HG03103 (cell line): ENCODE data around the gene EMILIN2.
"Not testable (repeated sequence)": the region's sequence is repeated elsewhere in the genome, so short reads cannot be mapped to it uniquely, and the experiment has no call there.

Source experiments
- ATAC-seq: cut with Tn5 transposase; IDR thresholded peaks from one replicate; pipeline ENCODE4 v1.9.1; 2021; ENCODE audit warnings: low read depth; ENCODE audit not compliant: unreplicated experiment

Gene EMILIN2

DNA sequence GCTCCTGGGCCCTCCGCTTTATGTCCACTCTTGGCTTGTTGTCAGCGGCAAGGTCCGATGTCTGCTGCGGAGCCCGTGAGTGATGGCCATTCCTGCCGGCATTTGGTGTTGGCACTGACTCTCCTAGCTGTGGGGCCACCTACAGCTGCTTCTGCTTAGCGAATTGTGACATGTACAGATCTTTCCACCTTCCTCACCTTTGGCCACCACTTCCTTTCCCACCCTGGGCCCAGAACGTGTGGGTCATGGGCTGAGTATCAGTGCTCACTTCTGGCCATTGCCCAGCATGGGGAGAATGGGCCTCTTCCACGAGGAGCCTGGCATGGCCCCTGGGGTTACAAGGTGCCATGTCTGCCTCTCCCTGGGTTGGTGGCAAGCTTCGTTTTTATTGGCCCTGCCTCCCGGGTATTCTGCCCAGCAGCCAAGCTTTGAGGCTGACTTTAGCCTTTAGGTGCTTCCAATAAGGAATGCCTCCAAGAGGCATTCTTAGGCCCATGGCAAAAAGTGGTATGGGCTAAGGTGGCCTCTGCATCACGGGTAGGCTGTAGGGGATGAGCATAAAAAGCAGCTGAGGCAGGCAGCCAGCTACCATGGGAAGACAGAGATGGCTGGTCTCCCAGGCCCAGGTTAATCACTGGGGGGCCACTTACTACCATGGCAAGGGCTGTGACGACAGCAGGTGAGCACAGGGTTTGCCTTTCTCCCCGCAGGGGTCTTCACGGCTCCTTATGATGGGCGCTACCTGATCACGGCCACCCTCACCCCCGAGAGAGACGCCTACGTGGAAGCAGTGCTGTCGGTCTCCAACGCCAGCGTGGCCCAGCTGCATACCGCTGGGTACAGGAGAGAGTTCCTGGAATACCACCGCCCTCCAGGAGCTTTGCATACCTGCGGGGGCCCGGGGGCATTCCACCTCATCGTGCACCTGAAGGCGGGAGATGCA is 65.8 kb downstream of the EMILIN2 start:
- no peak for ATAC-seq

DNA sequence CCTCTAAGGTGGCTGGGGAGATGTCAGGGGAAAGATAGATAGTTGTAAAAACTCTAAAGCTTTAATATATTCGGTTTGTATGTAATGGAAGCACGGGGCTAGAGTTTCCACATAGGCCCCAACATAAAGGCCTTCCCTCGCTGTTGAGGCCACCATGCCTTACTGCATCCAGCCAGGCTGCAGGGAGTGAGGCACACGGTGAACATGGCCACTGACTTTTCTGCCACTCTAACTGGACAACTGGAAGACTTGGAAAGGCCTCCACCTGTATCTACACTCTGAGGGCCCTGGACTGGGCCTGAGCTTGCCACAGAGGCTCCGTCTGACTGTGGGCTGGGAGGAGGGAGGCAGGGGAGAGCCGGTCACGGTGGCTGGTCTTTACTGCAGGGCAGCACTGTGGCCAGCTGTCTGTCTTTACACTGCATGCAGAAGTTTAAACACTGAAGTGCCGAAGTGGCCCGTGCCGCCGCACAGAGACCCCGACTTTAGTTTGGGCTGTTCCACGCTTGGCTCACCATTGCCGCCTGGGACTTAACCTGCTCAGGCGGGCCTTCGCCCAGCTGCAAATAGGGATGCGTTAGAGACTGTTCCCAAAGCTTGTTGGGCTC is 66.7 kb downstream of the EMILIN2 start:
- no peak for ATAC-seq

DNA sequence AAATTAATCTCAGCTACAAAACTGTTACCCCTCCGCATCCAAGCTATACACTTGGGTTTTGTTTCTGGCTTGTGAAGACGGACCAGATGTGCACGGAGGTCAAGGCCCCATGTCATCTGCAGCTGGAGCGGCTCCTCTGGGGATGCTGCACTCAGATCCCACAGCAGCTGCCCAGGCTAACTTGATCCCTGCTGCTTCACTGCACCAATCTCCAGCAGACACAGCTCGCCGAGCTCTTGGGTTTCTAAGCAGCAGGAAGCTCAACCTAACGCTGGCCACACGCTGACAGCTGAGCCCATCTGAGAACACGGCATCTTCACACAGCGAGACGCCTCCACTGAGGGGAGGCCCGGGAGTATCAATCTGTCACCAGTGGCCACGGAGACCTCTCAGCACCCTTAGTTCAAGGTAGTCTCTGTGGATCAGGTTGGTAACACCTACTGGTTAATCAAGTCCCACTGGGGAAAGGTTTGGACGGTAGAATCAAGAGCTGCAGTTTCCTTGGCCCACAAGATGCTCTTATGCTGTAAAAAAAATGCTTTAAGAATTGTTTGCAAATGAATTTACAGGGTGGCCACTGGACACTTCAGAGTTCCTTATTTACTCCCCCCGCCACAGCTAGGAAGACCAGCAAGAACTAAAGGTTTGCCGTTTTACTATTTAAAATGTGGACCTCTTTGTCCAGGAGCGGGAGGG is 67.5 kb downstream of the EMILIN2 start:
- no peak for ATAC-seq

DNA sequence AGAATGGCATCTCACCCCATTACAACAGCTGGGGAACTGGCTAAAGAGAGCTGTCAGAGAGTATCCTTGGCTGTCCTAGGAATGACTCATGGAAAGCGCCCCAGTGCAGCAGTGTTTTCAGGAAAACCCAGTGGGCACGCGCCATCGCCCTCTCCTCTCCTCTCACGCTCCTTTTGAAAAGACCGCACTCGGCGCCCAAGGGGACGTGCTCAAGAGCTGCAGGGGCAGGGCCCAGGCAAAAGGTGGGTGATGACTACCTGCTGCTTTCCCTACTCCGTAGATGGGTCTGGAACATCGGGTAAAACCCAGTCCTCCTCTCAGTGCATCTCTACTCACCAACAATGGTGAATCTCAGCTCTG is 68.1 kb downstream of the EMILIN2 start:
- no peak for ATAC-seq

DNA sequence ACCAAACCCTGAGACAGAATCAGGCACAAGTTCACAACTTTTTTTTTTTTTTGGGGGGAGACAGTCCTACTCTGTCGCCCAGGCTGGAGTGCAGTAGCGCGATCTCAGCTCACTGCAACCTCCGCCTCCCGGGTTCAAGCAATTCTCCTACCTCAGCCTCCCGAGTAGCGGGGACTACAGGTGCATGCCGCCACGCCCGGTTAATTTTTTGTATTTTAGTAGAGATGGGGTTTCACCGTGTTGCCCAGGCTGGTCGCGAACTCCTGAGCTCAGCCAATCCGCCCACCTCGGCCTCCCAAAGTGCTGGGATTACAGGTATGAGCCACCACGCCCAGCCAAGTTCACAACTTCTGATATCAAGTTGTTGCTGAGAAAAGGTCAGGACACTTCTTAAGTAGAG is 68.7 kb downstream of the EMILIN2 start:
- ATAC-seq: not testable (repeated sequence)

DNA sequence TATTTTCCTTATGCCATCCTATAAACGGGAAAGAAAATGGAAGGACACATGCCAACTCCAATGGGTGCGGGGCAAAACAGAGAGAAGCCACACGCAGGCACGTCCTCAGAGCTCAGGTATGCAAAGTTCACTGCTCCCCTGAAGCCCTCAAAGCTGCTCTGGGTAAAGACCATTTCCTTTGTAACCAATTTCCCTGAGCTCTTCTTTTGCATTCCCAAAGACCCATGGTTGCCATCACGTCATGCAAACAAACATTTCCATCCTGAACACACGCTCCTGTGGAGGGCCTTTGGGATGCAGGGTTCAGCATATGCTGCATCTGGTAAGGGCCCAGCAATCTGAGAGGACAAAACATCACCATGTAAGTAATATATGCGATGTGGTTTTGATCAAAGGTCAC is 69.4 kb downstream of the EMILIN2 start:
- ATAC-seq: no peak

DNA sequence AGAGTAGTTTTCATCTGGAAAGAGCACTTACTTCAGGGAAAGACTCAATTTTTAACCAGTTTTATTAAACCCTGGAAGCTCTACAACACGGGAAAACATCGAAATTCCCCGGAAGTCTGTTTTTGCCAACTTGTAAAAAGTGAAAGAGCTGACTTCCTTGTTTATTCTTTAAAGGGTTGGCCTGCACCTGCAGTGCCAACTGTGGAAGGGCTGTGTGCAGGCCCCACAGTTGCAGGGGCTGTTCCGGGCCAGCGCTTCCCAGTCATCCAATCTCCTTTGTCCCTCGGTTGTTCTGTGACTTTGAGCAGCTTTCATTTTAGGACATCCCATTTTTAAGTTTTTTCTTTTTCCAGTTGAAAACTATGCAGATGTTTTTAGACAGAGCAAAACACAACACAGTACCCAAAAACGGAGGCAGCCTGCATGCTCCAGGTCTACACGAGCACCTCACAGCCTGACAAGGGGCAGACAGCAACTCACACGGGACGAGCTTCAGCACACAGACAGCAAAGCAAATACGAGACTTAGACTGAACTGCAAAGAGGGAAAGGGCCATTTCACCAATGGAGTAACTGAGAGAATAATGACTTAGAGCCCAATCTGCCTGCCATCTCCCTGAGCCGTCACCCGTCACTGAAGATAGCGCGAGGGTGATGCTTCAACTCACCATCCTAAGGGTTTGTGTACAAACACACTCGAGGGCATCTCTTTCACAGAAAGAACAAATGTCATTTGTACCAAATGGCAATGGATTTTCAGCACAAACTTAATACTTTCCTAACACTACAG is 70.6 kb downstream of the EMILIN2 start:
- ATAC-seq: no peak

DNA sequence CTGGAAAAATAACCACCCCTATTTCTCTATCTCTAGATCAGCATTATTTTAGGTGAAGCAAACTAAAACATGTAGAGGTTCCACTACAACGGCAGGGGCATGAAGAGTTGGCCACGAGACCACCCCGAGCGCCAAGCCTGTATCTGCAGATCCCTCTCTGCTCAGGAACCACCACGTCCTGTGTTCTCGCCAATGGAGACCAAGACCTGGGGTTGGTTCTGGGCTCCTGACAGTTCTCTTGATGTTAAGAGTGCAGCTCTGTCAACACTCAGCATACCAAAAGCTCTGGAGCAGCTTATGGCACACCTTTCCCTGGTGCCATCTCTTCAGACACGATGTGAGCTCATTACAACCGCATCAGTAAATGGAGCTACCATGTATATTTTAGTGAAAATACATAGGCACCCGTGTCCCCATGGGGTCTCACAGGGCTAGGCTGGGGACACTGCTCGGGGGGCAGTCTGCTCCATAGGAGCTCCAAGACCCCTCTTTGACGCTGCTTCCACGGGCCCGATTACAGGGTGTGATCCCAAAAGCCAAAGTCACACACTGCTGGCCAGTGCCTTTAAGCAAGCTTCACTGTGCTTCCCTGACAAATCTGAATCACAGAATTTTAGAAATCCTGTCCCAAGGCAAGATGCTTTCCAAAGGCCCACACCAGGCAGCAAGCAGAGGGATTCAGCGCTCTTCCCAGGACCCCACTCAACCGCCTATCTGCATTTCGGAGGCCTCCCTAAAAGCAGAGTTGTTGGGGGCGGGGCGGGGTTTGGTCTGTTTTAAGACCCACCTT is 72.2 kb downstream of the EMILIN2 start:
- ATAC-seq: no peak

DNA sequence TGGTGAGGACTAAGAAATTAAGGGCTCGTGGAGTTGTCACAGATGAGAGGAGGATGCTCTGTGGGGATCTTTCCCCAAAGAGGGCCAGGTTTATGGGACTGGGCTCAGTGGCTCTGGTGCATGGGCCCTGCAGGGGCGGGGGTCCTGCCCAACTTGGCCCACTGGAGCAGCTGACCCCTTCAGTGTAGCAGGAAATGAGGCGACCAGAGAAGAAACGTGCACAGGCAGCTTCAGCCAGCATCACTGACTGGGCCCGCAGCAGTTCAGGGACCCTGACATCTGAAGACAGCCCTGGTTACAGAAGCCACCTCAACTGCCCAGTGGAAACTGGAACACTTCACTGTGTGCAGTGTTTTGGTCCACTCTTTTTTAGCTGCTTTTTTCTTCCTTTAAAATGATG is 72.8 kb downstream of the EMILIN2 start:
- no peak for ATAC-seq

DNA sequence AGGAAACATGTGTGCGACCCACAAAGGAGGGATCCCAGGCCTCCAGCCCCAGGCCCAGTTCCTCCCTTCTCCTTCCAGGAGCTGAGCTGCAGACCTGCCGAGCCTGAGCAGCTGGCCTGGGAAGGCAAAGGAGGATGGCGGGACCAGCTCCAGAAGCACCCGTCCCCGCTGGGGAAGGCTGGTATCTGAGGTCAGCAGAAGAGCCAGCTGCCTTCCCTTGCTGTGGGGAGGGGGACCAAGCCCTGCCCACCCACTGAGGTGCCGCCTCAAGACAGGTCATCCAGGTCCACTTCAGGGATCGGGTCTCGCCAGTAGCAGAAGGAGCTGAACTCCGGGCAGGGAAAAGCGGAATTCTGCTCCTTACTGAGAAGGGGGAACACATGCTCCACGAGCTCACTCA is 73.2 kb downstream of the EMILIN2 start:
- ATAC-seq: no peak

DNA sequence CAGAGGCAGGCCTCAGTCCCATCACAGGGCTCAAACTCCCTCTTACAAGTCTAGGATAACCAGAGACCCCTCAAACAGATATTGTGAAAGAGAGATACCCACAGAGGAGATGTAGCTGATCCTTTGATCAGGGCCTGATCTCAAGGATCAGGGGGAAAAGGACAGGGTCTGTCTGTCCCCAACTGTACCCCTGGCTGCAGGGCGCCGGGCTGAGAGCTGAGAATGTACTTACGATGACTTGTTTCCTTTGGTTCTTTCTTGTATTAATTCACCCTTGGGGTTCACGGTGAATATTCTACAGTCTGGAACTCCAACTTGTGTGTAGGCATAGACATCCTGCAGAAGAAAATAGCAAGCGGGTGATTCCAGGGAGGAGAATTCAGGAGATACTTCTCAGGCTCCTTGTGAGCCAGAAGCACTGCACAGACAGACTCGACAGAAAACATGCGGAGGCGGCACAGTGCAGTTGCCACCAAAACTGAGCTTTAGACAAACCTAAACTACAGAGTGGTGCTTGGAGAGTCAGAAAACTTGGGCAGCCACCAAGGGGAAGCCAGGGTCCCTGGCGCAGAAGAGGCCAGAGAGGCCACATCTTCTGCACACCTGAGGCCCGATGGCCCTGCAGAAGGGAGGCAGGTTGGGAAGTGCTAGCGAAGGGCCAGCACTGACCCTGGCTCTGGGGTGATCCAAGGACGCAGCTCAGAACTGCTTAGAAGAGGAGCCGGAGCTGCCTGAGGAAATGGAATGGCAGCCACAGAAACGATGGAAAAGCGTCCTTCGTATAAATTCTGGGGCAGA is 73.9 kb downstream of the EMILIN2 start:
- no peak for ATAC-seq

DNA sequence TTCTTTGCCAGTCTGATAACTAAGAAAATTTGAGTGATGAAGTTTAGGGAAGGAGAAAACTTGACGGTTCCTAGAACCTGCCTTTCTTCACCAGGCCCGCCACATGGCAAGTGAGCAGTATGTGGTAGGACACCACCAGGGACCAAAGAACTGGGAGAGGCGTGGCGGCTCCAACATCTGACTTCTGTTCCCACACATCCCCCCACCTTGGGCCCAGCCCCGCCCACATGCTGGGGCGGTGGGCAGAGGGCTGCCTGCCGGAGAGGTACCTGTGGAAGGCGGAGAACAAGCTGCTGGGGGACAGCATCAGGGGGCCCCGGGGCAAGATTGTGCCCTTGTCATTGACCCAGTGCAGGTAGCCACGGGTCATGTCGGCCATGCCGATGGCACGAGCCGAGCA is 75.0 kb downstream of the EMILIN2 start:
- no peak for ATAC-seq

DNA sequence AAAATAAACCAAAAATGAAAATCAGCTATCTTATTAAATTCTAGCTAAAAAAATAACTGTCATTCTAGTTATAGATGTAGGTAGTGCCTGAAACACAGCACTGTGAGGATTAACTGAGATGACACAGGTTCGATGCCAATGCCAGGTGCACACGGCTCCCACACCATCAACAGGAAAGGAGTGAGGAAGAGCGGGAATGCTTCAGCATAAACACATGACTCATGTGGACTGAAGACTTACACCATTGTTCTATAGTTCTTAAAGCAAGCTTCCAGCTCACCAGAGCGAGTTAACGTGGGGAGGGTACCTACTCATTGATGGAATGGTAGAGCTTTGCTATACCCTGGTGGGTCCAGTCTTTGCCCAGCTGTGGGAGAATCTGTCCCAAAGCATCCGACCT is 76.7 kb downstream of the EMILIN2 start:
- ATAC-seq: no peak

DNA sequence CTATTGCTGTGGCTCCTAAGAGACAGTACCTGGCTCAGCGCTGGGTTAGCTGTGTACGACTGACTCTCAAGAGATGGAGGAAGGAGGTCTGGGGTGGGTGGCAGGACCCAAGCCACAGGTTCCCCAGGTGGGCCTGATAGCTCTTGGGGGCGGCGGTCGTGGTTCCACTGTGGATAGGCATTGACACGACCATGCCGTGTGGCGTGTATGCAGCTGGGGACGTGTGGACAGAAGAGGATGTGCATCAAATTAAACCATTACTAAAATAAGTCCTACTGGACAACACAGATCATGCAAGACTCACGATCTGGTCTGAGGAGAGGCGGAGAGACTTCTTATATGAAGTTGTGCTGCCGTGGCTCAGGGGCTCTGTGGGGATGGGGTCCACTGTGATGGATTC is 78.1 kb downstream of the EMILIN2 start:
- no peak for ATAC-seq

DNA sequence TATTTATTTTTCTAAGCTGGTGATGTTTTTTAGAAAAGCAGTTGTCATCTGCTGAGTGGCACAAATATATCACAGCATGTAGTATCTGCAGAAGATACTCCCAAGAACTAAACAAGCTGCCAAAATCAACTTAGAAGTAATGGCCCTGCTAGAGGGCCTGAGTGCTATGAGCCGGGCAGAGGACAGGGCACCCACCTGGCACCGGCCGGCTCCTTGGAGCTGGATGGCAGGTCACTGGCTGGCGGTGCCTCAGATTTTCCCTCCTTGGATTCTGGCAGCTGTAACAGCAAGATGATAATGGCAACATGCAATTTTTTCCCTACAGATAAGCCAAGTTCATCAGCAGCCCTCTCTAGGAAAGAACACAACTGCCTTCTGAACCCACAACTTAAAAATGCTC is 79.7 kb downstream of the EMILIN2 start:
- no peak for ATAC-seq

DNA sequence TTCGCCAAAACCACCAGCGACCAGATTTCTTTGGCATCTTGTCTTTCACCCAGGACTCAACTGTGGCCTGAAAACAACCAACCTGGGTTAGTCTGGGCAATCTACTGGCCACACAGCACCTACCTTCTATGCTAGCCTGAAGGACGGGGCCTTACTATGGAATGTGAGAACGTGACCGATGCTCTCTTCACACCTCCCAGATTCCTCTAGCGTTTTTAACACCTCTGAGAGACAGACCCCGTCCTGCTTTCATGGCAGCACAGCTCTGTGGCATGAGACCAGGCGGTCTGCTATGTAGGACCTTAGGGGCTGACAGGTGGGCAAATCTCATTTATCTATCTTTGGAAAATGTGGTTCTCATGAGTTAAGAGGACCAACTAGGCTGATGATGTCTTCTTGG is 80.9 kb downstream of the EMILIN2 start:
- ATAC-seq: no peak

DNA sequence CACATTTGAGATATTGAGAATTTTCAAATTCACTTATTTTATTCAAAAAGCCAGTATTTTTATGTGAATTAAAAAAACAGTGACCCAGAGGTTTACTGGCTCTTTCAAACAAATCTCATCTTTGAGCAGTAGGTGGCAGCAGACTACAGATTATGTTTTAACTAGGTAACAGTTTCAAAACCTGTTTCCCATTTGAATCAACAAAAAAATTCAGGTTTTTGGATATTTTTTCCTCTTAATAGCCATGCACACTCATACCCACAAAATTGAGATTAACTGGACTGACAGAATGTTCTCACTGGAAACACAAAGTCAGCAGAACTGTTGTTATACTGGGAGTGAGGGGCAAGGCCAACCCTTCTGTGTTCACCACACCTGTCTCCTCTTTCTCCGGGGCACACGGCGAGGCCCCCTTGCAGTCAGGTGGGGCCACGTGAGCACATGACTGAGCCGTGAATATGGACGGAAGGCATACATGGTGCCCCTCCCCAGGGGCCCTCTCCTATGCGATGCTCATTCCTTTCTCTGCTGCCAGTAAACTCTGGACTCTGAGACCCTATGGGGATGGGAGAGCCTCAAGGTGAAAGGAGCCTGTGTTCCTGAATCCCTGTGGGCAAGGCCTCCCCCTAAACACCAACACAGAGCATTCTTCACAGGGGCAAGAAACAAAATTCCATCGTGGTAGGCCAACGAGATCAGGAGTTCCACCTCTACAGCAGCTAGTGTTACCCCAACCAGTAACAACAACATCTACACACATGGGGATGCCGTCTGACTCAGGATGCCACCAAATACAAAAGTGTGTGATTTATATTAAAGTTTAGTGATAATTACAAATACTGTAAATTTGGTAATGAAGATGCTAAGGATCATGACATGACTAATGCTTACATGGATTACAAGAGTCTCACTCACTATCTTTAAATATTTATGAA is 85.7 kb downstream of the EMILIN2 start:
- no peak for ATAC-seq

DNA sequence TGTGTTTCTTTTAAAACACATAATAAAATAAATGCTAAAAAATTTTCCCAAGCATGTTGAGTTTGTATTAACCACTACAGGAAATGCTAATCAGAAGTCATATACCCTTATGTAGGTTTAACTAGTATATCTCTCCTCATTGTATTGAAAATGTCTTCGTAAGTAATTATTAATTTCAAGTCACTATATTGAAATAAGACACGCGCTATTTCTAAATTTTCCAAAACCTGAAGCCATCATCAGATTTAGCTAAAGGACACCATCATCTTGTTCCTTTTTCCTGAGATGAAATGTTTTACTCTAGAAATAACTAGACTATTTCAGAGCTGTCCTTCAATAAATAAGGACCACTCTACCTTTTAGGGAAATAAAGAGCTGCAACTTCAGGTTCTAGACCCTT is 87.2 kb downstream of the EMILIN2 start:
- no peak for ATAC-seq
